ENCODE measurements around the gene HNRNPD. TPM values are rescaled to one million over a fixed set of nuclear protein-coding genes. Genes with fewer than 3 reads are reported as not detected.
A peak's percentile ranks its signal among the peaks of the same experiment; 100 is the strongest.

The HNRNPD gene, protein sequence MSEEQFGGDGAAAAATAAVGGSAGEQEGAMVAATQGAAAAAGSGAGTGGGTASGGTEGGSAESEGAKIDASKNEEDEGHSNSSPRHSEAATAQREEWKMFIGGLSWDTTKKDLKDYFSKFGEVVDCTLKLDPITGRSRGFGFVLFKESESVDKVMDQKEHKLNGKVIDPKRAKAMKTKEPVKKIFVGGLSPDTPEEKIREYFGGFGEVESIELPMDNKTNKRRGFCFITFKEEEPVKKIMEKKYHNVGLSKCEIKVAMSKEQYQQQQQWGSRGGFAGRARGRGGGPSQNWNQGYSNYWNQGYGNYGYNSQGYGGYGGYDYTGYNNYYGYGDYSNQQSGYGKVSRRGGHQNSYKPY
- total RNA-seq = 100 to 1,000 TPM; 120 to 176 (median 172) TPM
- long read RNA-seq, donor 1, transcript HNRNPD-202 (8 exons, 1,667 nt) = minor isoform, 17 of 248 reads
- long read RNA-seq, donor 1, transcript HNRNPD-203 (8 exons, 1,585 nt) = major isoform, 104 of 248 reads
- long read RNA-seq, donor 1, transcript HNRNPD-201 (9 exons, 3,033 nt) = minor isoform, 59 of 248 reads
- long read RNA-seq, donor 1, partial matches to known transcripts = 28 of 248 reads
- long read RNA-seq, donor 1, other reads (novel, unspliced or antisense) = 40 of 248 reads
- long read RNA-seq, donor 2, partial matches to known transcripts = 17 of 20 reads
- long read RNA-seq, donor 2, other reads (novel, unspliced or antisense) = 1 of 20 reads

DNA sequence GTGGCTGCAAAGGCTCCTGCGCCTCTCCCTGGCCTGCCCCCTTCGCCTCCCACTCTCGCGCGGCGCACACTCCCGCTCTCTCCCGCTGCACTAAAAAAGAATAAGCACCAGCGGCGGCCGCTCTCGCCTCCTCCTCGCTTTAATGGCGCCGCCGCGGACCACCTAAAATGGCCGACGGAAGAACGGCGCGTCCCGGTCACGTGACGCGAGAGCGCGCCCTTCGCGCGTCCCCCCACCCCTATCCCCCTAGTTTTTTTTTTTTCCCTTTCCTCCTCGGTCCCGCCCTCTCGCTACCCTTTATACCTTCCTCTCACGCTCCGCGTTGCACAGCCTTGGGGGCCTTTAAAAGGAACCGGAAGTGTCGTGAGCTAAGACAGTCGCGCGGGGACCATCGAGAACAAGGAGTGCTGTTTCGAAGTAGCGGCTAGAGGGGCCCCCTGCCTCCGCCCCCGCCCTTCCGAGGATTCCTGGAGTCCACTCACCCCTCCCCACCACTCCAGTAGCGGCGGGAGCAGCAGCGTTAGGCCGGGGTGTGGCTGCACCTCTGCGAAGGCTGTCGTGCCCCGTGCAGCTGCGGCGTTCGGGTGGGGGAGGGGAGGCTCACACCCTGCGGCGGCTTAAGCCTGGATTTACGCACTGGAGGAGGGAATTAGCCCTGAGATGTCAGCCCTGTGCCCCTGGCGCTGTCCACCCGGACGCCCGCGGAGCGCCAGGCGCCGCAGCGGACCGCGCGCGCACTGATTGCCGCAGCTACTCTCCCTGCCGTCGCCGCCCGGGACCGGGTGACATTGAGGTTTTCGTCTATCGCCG, at the start of gene HNRNPD:
Gene HNRNPD (minus strand): TSS at position 176 of the 810 bp plus-strand sequence. CDS start 313 bp downstream, outside the sequence.
- TF ChIP-seq, protein P1, sequence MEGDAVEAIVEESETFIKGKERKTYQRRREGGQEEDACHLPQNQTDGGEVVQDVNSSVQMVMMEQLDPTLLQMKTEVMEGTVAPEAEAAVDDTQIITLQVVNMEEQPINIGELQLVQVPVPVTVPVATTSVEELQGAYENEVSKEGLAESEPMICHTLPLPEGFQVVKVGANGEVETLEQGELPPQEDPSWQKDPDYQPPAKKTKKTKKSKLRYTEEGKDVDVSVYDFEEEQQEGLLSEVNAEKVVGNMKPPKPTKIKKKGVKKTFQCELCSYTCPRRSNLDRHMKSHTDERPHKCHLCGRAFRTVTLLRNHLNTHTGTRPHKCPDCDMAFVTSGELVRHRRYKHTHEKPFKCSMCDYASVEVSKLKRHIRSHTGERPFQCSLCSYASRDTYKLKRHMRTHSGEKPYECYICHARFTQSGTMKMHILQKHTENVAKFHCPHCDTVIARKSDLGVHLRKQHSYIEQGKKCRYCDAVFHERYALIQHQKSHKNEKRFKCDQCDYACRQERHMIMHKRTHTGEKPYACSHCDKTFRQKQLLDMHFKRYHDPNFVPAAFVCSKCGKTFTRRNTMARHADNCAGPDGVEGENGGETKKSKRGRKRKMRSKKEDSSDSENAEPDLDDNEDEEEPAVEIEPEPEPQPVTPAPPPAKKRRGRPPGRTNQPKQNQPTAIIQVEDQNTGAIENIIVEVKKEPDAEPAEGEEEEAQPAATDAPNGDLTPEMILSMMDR (IDR thresholded peaks at IDR 0.05) = no peak
- Histone ChIP-seq H3K4me1 (ENCODE audit: low read depth) (peaks cover 33% of the 10 kb centered on the region), H3K9me3 (no peaks in the 10 kb centered on the region), H3K36me3 (ENCODE audit: low read depth) (no peaks in the 10 kb centered on the region), H3K4me3 (peak within 1 kb of the TSS; percentile 73)
- peak; percentile 86 for ATAC-seq
- DNase-seq = peak; percentile 96 to 99 (median 97)
- intact Hi-C loops (cut with DNase I, micrococcal nuclease) = loop anchor here (10.0 kb wide), 1 partner anchor 51 kb away; no protein-coding TSS in a partner anchor

DNA sequence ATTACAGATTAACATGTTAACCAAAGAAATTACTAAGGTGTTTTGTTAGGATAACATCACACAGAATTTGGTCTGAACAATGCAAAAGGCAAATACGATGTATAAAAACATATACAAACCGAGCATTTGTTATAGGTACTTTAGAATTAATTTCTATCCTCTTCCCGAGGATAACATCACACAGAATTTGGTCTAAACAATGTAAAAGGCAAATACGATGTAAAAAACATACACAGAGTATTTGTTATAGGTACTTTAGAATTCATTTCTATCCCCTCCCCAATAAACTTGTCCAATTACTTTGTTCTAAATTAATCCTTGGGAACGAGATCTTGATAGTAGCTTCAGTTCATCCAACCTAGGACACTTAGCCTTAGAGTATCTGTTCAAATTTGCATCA, 48.8 kb upstream of the HNRNPD start:
- DNase-seq (no peak), ATAC-seq (no peak)
- H3K4me1 ChIP-seq (ENCODE audit: low read depth) = peaks cover 16% of the 10 kb centered on the region
- intact Hi-C loops (cut with DNase I, micrococcal nuclease) = loop anchor here (10.0 kb wide), 1 partner anchor 48 kb away; the partner anchor contains the start of gene HNRNPD (in 2 of the 2)
- no peaks in the 10 kb centered on the region for H3K9me3 ChIP-seq
- TF ChIP-seq, protein P1 (IDR thresholded peaks at IDR 0.05) = no peak
- no peak overlapping the region for H3K4me3 ChIP-seq
- no peaks in the 10 kb centered on the region for H3K36me3 ChIP-seq (ENCODE audit: low read depth)

GRCh38 chr4:82421796-82422560, 48.2 kb upstream of the HNRNPD start:
- TF ChIP-seq, protein P1 (IDR thresholded peaks at IDR 0.05) = no peak
- peaks cover 10% of the 10 kb centered on the region for H3K4me1 ChIP-seq (ENCODE audit: low read depth)
- peak; percentile 34 for ATAC-seq
- no peak overlapping the region for H3K4me3 ChIP-seq
- H3K36me3 ChIP-seq (ENCODE audit: low read depth) = no peaks in the 10 kb centered on the region
- intact Hi-C loops (cut with DNase I, micrococcal nuclease) = loop anchor here (10.0 kb wide), 1 partner anchor 47 kb away; the partner anchor contains the start of gene HNRNPD (in 2 of the 2)
- no peaks in the 10 kb centered on the region for H3K9me3 ChIP-seq
- no peak for DNase-seq

GRCh38 chr4:82419451-82419850, 45.7 kb upstream of the HNRNPD start:
- Histone ChIP-seq H3K36me3 (ENCODE audit: low read depth) (no peaks in the 10 kb centered on the region), H3K4me1 (ENCODE audit: low read depth) (no peaks in the 10 kb centered on the region), H3K9me3 (no peaks in the 10 kb centered on the region), H3K4me3 (no peak overlapping the region)
- TF ChIP-seq, protein P1 (IDR thresholded peaks at IDR 0.05) = no peak
- intact Hi-C loops (cut with DNase I, micrococcal nuclease) = no loop called here
- DNase-seq = no peak
- ATAC-seq = no peak
